GM18868 (cell line): ENCODE data around the gene IFITM5.
"Not testable (repeated sequence)": the region's sequence is repeated elsewhere in the genome, so short reads cannot be mapped to it uniquely, and the experiment has no call there.

ENCODE experiments used
- ATAC-seq: cut with Tn5 transposase; IDR thresholded peaks from one replicate; pipeline ENCODE4 v1.9.1; 2021; ENCODE audit warnings: mild to moderate bottlenecking, moderate library complexity; ENCODE audit not compliant: unreplicated experiment

The IFITM5 gene

DNA sequence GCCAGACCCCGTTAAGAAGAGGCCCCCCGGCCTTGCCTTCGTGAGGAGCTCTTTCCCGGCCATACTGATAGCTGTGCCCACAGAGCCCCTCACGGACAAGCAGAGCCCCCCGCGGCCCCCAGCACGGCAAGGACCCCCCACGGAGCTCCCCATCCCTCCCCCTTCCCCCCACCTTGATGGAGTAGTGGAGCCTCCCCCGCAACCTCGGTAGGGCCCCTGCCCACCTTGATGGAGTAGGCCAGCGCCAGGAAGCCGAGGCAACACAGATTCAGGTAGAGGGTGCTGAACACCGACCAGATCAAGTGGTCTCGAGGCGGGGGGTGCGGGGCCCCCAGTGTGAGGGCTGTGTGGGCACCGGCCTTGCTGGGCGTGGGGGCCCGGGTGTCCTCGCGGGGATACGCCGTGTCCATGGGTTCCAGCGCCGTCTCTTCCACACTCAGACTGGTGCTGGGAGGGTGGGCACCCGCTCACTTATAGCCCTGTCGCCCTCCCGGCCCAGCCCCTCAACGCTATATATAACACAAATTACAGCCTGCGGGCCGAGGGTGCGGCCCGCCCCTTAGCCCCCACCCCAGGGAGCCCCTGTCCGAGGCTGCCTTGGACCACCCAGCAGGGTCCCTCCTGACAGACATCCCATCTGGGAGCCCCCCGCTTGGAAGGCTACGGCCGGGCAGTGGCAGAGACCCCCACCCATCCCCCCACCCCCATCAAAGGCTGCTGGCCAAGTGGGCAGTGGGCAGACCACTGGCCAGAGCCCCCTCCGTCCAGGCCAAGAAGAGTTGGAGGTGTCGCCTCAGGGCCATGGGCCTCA, at the start of gene IFITM5:
Gene IFITM5, minus strand, starts transcription at position 446 of the 811 bp plus-strand sequence. Its CDS starts 36 bp downstream, at position 410.
- no peak for ATAC-seq

DNA sequence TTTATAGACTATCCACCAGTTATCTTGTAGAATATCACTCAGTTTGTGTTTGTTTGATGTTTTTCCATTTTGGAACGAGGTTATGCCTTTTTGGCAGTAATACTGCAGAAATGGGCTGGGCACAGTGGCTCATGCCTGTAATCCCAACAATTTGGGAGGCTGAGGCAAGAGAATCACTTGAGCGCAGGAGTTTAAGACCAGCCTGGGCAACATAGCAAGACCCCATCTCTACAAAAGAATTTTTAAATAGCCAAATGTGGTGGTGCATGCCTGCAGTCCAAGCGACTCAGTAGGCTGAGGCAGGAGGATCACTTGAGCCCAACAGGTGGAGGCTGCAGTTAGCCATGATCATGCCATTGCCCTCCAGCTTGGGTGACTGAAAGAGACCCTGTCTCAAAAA, 47.2 kb upstream of the IFITM5 start:
- ATAC-seq, result no peak

DNA sequence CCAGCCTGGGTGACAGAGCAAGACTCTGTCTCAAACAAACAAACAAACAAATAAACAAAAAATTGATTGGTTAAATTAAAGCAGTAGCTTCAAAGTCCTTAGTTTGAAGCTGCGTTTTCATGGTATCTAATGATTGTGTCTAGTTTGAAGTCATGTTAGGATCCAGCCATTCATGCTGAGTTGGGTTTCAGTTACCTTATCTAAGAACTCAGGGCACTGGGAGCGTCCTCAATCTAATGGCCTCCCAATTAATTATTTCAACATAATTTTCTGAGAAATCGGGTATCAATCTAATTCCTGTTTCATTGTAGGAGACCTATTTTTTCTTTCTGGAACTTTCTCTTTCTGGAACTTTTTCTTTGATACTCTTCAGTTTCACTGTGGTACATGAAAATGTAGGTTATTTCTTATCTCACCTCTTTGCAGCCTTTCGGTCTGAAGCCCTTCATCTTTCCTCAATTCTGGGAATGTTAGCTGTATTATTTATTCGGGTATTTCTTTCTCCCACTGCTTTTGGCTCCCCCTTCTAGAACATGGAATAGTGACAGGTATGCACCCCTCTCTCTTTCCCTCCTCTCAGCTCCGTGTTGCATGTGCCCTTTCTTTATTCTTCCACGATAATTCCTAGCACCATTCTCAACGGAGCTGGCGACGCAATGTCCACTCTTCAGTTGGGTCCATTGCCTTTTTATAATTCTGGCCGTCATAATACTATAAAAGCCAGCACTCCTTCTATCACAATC, 45.7 kb upstream of the IFITM5 start:
- ATAC-seq, result no peak

DNA sequence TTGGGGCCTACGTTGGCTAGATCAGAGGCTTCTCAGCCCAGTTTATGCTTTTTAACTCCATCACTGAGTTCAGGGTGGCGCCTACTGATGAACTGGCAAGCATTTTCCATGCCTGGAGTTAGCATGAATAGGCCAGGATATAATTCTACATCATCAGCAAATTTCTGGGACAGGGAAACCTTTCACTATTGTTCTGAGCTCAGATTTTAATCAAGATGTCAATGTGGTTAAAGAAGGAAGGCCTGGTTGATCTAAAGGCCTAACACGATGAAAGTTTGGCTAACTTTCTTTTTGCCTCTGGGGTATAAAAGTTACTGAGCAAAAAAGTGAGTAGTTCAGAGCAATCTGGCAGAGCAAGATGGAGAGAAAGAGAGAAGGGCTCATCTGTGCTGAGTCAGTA, 43.0 kb upstream of the IFITM5 start:
- no peak for ATAC-seq

DNA sequence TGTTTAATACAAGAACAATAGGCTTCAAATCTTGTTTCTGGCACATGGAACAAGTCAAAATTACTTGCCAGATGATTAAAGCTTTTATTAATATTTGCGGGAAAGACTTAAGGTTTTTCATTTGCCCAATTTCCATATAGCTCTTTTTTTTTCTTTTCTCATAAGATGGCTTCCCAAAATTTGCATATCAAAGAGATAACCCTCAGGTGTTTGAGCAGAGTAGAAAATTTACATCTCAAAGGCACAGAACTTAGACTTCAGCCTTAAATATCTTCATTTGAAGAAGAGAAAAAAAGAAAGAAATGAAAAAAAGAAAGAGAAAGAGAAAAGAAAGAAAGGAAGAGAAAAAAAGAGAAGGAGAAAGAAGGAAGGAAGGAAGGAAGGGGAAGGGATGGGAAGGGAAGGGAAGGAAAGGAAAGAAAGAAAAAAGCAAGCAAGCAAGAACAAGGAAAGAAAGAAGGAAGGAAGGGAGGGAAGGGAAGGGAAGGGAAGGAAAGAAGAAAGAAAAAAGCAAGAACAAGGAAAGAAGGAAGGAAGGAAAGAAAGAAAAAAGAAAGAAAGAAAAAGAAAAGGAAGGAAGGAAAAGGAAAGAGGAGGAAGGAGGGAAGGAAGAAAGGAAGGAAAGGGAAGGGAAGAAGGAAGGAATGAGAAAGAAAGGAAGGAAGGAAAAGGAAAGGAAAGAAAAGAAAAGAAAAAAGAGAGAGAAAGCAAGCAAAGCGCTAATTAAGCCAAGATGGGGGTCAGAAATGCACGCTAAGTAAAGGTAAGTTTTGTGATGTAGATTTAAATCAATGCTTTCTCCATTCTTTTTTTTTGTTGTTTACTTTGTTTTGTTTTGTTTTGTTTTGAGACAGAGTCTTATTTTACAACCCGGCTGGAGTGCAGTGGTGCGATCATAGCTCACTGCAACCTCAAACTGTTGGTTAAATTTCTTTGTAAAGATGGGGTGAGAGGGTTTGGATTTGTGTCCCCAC, 41.5 kb upstream of the IFITM5 start:
- no peak for ATAC-seq

DNA sequence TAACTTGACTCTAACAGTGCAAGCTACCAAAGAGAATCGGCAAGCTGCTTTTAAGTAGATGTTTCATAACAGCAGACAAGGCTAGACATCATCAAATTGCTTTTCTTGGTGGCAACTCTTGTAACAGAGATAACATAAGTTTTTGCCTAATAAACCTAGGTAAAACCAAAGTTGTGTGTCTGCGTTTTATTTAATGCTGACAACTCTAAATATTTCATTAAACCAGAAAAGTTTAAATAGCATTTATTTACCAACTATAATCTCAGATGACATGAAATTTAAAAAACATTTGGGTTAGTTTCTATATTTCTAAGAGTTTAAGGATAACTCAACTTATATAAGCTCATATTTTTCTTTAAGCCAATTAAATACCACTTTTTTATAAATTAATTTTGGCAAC, 40.6 kb upstream of the IFITM5 start:
- ATAC-seq, result no peak

DNA sequence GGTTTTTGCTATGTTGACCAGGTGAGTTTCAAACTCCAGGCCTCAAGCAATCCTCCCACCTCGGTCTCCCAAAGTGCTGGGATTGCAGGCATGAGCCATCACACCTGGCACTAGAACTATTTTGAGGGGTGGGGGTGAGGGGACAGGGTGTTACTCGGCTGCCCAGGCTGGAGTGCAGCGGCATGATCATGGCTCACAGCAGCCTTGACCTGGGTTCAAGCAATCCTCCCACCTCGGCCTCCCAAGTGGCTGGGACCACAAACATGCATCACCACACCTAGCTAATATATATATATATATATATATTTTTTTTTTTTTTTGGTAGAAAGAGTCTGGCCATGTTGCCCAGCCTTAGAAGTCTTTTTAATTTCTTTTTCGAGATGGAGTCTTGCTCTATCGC, 38.4 kb upstream of the IFITM5 start:
- ATAC-seq, result no peak

DNA sequence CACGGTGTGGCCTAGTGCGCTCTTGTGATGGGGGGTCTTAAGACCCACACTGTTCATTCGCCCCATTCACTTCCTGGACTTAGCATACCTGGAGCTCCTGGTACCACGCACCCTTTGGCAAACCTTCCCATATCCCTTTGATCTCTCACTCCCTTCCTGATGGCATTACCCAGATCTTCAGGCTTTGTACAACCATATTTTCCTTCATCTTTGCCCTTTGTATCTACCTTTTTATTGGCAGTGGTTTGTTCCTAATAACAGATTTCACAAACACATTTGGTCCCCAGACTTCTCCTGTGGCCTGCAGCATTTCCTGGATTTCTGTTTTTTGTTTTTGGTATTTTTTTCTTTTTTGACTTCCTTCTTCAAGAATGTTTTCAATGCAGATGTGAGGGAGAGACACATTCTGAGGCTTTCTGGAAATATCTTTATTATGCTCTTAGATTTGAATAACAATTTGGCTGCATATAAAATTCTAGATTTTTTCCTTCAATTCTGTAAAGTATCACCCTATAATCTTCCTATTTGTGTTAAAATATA, 37.4 kb upstream of the IFITM5 start:
- no peak for ATAC-seq

DNA sequence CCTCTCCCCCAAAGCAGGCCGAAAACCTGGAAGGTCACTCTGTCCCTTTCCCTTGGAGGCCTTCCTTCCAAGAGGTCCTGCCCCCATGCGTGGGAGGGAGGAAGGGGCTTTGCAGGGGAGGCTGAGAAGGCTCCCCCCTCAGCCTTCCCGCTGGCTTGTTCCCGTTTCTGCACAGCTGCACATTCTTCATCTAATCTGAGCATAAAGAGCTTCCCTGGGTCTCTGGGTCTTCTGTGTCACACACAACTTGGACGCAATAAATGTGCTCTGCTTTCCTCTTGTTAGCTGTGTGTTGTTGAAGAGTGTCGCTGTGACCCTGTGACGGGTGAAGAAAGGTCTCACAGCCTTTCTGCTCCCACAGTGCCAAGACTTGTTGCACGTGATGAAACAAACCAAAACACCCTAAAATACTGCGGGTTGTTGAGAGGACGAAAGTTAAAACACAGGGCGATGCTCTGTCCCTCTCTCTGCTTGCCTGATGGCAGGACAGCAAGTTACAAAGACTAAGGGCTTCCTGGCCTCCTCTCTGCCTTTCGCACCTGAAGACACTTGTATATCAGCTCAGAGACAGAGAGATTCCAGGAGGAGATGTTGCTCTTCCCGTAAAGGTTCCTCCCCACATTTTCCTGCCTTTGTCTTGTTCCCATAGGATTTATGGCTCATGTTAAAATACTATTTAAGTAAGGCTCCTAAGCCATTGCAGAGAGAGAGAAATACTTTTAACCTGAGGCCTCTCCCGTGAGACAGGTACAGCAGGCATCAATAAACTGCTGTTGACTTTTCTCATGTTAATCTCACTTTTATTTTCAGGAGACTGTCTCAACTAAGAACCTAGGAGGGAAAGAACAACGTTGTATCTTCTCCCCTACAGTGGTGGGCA, 36.7 kb upstream of the IFITM5 start:
- no peak for ATAC-seq

DNA sequence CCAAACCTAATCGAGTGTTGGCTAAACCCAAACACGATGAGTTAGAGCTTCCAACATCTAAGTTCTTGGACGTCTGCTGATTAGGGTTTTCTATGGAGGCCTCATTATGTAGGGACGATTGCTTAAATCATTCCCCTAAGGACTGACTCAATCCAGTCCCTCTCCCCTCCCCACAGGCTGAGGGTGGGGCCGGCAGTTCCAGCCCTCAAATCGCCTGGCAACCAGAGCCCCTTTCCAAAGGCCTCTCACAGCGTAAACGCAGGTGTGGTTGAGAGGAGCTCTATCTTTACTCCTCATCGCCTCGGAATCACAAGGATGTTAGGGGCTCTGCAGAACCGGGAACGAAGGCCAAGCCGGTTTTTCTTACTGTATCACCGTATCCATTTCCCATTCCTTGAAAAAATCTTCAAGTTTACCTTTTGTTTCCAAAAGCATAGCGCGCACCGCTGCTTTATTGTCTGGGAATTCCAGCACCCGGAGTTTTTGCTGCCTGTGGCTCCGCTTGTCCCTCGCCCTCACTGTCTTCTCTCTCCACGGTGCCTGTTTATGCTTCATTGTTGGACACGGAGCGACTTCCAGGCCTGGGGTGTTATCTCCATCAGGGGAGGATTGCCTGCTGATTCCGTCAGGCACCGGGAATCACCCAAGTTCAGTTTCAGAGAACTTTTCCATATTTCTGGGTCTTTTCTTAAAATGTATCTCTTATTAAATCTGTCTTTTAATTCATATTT, 35.1 kb upstream of the IFITM5 start:
- no peak for ATAC-seq

DNA sequence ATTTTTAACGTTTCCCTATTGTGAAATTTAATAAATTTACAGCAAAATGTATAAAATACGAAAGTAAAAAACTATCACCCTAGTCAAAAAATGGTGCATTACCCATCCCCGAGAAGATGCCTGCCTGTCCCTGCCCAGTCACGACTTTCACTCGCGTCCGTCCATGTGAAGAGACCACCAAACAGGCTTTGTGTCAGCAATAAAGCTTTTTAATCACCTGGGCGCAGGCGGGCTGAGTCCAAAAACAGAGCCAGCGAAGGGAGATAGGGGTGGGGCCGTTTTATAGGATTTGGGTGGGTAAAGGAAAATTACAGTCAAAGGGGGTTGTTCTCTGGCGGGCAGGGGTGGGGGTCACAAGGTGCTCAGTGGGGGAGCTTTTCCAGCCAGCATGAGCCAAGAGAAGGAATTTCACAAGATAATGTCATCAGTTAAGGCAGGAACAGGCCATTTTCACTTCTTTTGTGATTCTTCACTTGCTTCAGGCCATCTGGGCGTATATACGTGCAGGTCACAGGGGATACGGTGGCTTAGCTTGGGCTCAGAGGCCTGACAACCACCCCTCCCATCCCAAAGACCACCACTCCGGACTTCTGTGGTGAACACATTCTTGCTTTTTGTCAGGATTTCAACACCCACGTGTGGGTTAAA, 34.4 kb upstream of the IFITM5 start:
- not testable (repeated sequence) for ATAC-seq

DNA sequence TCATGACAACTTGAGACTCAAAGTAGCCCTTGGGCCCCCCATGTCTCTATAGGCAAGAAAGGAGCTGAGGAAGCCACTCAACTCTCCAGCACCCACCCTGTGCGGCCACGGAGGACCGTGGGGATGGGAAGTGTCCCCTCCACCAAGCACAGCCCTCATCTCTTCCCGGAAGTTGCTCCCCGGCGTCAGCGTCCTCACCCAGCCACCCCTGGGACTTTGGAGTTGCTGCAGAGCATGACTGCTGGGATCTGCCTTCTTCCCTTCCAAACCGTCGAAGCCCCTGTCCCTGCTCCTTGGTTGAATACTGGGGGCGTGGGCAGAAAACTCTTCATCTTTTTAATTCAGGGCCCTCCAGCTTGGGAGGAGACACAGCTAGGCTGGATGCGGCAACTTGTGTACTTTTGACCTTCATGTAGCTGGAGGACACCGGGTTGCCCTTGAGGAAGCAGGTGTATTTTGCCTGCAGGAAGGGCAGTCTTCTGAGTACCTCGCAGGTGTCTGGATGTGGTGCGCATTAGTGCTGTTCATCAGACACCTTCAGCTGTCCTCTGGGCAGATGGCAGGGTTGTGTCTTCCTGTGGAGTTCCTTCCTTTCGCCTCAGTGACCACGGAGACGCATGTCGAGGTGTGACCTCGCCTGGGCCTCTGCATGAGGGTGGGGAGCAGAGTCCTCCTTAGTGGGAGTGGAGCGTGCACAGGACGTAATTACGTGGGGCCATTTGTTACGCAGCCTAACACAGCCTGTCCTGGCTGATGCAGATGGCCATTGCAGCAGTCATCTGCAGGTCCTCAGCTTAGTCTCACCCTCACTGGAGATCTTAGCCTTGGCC, 33.5 kb upstream of the IFITM5 start:
- ATAC-seq, result no peak

DNA sequence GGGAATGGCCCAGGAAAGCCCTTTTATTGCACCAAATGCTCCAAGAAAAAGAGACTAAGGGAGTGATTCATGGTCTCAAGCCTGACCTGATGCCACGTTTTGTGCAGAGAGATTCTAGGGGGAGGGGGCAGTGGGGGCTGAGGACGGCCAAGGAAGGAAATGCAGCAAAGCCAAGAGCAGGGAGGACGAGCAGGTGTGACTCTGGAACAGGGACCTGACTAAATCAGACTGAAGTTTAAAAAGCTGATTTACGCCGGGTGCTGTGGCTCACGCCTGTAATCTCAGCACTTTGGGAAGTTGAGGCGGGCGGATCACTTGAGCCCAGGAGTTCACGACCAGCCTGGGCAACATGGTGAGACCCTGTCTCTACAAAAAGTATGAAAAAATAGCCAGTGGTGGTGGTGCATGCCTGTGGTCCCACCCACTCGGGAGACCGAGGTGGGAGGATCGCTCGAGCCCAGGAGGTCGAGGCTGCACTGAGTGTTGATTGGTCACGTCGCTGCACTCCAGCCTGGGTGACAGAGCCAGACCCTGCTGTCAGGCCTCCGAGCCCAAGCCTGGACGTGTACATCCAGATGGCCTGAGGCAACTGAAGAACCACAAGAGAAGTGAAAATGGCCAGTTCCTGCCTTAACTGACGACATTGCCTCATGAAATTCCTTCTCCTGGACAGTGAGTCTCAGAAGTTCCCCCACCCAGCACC, 32.2 kb upstream of the IFITM5 start:
- ATAC-seq, result no peak

DNA sequence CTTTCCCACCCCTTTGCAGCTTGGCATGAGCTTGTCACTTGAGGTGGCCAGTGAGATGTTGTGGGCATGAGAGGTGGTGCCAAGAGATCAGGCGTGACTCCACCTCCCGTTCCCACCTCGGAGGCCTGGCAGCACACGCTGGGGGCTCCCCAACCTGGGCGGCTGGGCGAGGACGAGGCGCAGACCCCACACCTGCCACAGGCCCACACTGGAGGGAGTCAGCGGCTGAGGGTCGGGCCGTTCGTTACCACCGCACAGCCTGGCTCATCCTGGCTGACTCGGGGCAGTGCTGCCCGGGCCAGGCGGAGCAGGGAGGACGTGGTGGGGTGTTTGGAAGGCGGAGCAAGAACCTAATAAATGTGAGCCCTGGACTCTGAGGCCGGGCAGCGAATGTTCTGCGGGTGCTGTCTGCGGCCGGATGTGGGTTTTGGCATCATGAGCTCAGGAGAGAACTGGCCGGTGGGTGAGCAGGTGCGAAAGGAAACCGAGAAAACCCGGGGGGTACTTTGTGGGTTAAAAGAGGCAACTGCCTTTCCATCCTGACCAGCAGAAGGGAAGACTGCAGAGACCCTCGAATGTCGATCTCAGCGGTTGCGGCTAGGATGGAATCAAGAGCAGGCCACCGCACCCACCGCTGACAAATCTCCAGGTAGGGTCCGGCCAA, 31.5 kb upstream of the IFITM5 start:
- ATAC-seq, result no peak

DNA sequence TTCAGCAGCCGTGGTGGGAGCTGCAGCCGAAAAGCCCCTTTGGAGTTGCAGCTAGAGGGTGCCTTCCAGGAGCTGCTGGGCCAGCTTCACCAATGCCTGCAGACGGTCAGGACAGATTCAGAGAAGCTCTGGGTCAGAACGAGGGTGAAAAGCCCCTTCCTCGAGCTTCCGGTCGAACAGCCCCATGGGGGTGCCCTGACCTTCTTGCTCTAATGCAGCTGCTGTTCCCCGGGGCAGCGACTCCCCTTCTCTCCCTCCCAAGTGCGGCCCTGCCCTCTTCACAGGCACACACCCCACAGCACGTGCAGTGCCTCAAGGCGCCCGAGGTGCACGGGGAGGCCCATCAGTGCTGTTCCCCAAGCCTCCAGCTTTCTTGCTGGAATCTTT, 31.0 kb upstream of the IFITM5 start:
- no peak for ATAC-seq

DNA sequence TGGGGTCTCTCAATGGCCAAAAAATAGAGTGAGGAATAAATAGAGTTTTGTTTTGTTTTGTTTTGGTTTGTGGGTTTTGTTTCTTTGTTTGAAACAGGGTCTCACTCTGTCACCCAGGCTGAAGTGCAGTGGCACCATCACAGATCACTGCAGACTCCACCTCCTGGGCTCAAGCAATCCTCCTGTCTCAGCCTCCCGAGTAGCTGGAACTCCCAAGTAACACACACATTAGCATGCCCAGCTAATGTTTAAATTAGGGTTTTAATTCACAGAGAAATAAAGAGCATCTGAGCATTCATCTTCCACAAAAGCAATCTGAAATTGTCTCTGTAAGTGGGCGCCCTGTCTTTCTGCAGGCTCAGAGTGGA, 30.5 kb upstream of the IFITM5 start:
- no peak for ATAC-seq
